ENCODE results near the gene RAI2. TPM values are rescaled to one million over a fixed set of nuclear protein-coding genes. Genes with fewer than 3 reads are reported as not detected.

The RAI2 gene
- total RNA-seq, 1 experiment from 2014 or later, result not detected

DNA sequence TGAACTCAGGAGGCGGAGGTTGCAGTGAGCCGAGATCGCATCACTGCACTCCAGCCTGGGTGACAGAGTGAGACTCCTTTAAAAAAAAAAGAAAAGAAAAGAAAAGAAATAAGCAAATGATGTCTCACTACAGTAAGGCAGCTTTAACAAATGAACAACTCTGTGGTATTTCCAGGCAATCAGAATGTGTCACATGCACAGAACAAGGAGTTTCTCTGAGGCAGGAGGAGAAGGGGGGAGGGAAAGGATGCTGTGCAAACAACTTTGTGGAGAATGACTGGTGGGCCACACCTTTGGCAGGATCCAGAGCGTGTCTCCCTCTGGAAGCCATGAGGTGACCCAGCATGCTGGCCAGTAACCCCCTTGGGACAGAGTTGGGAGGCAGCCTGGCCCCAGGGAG is 57.6 kb downstream of the RAI2 start:
- intact Hi-C loops (cut with micrococcal nuclease), result no loop called here
- no peak overlapping the region for H3K4me3 Mint-ChIP-seq (ENCODE audit: unreplicated experiment)
- BruUV-seq (replicated peaks), result no TSS peak
- no peaks in the 10 kb centered on the region for H3K4me1 Mint-ChIP-seq (ENCODE audit: insufficient read depth, unreplicated experiment)
- H3K27ac Mint-ChIP-seq (ENCODE audit: low read depth, unreplicated experiment), result no peak overlapping the region
- H3K36me3 Mint-ChIP-seq (ENCODE audit: insufficient read depth, unreplicated experiment), result no peaks in the 10 kb centered on the region
- CTCF ChIA-PET, result no interaction called here
- TF ChIP-seq, protein P1, sequence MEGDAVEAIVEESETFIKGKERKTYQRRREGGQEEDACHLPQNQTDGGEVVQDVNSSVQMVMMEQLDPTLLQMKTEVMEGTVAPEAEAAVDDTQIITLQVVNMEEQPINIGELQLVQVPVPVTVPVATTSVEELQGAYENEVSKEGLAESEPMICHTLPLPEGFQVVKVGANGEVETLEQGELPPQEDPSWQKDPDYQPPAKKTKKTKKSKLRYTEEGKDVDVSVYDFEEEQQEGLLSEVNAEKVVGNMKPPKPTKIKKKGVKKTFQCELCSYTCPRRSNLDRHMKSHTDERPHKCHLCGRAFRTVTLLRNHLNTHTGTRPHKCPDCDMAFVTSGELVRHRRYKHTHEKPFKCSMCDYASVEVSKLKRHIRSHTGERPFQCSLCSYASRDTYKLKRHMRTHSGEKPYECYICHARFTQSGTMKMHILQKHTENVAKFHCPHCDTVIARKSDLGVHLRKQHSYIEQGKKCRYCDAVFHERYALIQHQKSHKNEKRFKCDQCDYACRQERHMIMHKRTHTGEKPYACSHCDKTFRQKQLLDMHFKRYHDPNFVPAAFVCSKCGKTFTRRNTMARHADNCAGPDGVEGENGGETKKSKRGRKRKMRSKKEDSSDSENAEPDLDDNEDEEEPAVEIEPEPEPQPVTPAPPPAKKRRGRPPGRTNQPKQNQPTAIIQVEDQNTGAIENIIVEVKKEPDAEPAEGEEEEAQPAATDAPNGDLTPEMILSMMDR (IDR thresholded peaks at IDR 0.05; ENCODE audit: unreplicated experiment), result no peak
- no peaks in the 10 kb centered on the region for H3K9me3 Mint-ChIP-seq (ENCODE audit: unreplicated experiment)
- POLR2A ChIA-PET, result no interaction called here
- no peak for DNase-seq (ENCODE audit: unreplicated experiment)
- H3K27me3 Mint-ChIP-seq (ENCODE audit: insufficient read depth, unreplicated experiment), result no peaks in the 10 kb centered on the region

DNA sequence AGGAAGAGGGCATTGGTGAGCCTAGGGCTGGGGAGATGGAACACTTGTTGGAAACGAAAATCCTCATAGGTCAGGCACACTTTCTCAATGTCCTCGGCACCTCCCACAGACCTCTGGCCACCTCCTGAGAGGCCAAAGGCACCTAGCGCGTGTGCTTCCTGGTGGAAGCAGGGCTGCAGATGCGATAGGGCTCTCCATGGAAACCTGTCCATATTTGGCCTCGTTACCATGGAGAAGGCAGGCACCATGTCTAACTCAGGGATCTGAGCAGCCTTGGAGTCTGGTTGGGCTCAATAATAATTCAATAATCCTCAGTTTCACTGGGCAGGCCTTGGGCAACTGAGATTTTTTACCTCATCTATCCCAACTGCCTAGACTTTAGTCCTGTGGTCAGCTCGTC is 58.3 kb downstream of the RAI2 start:
- H3K27me3 Mint-ChIP-seq (ENCODE audit: insufficient read depth, unreplicated experiment), result no peaks in the 10 kb centered on the region
- no peaks in the 10 kb centered on the region for H3K4me1 Mint-ChIP-seq (ENCODE audit: insufficient read depth, unreplicated experiment)
- TF ChIP-seq, protein P1 (IDR thresholded peaks at IDR 0.05; ENCODE audit: unreplicated experiment), result no peak
- intact Hi-C loops (cut with micrococcal nuclease), result no loop called here
- H3K36me3 Mint-ChIP-seq (ENCODE audit: insufficient read depth, unreplicated experiment), result no peaks in the 10 kb centered on the region
- H3K27ac Mint-ChIP-seq (ENCODE audit: low read depth, unreplicated experiment), result no peak overlapping the region
- H3K9me3 Mint-ChIP-seq (ENCODE audit: unreplicated experiment), result no peaks in the 10 kb centered on the region
- POLR2A ChIA-PET, result interaction anchor here (1.8 kb wide), 1 partner anchor 41 kb away, joined by 3 read pairs; no protein-coding TSS in a partner anchor
- DNase-seq (ENCODE audit: unreplicated experiment), result no peak
- no TSS peak for BruUV-seq (replicated peaks)
- CTCF ChIA-PET, result interaction anchor here (3.6 kb wide), 1 partner anchor 14 kb away, joined by 19 read pairs; no protein-coding TSS in a partner anchor
- H3K4me3 Mint-ChIP-seq (ENCODE audit: unreplicated experiment), result no peak overlapping the region

DNA sequence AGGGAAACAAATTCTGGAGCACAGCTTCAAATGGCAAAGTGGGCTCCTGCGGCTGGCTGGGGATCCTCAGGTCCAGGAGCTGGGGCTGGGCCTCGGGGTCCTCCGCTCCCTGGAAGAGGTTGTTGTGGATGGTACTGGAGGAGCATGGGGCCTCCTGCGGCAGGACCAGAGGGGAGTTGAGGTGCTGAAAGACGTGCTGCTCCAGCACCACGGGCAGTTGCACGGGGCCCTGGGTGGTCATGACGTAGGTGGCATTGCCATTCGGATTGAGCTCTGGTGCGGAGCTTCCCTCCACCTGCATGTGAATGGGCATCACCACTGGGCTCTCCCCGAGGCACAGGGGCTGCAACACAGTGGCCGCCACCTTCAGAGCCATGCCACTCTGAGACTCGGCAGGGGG is 59.7 kb downstream of the RAI2 start:
- H3K27me3 Mint-ChIP-seq (ENCODE audit: insufficient read depth, unreplicated experiment), result no peaks in the 10 kb centered on the region
- CTCF ChIA-PET, result interaction anchor here (0.6 to 3.6 kb wide), 2 partner anchors 13 to 25 kb away, joined by 3 to 19 read pairs; no protein-coding TSS in a partner anchor
- DNase-seq (ENCODE audit: unreplicated experiment), result no peak
- POLR2A ChIA-PET, result interaction anchor here (1.8 kb wide), 1 partner anchor 42 kb away, joined by 3 read pairs; no protein-coding TSS in a partner anchor
- no TSS peak for BruUV-seq (replicated peaks)
- no peak overlapping the region for H3K4me3 Mint-ChIP-seq (ENCODE audit: unreplicated experiment)
- H3K36me3 Mint-ChIP-seq (ENCODE audit: insufficient read depth, unreplicated experiment), result no peaks in the 10 kb centered on the region
- H3K27ac Mint-ChIP-seq (ENCODE audit: low read depth, unreplicated experiment), result no peak overlapping the region
- H3K9me3 Mint-ChIP-seq (ENCODE audit: unreplicated experiment), result peaks cover 8% of the 10 kb centered on the region
- intact Hi-C loops (cut with micrococcal nuclease), result no loop called here
- H3K4me1 Mint-ChIP-seq (ENCODE audit: insufficient read depth, unreplicated experiment), result no peaks in the 10 kb centered on the region
- TF ChIP-seq, protein P1 (IDR thresholded peaks at IDR 0.05; ENCODE audit: unreplicated experiment), result no peak

DNA sequence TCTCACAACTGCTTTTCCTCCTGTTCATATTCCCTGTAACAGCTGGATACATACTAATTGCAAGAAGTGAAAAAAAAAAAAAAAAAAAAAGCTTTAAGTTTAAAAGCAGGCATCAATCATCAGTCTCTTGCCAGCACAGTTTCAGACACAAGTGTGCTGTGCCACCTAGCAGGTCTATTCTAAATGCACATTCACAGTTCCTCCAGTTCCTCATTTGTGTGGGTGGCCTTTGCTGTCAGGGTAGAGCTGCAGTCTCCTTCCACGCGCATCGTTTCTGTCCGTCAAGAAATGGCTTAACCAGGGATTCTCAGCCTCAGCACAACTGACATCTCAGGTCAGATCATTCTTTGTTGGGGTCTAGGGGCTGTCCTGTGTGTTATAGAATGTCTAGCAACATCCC is 62.2 kb downstream of the RAI2 start:
- CTCF ChIA-PET, result interaction anchor here (0.6 to 1.6 kb wide), 2 partner anchors 11 to 51 kb away, joined by 4 to 10 read pairs; no protein-coding TSS in a partner anchor

More for the DNA sequence above, 62.2 kb downstream of the RAI2 start:
- TF ChIP-seq, protein P1 (IDR thresholded peaks at IDR 0.05; ENCODE audit: unreplicated experiment), result no peak
- DNase-seq (ENCODE audit: unreplicated experiment), result no peak
- Mint-ChIP-seq H3K4me3 (ENCODE audit: unreplicated experiment) (no peak overlapping the region), H3K27me3 (ENCODE audit: insufficient read depth, unreplicated experiment) (no peaks in the 10 kb centered on the region), H3K27ac (ENCODE audit: low read depth, unreplicated experiment) (no peak overlapping the region), H3K9me3 (ENCODE audit: unreplicated experiment) (peaks cover 8% of the 10 kb centered on the region), H3K4me1 (ENCODE audit: insufficient read depth, unreplicated experiment) (no peaks in the 10 kb centered on the region), H3K36me3 (ENCODE audit: insufficient read depth, unreplicated experiment) (no peaks in the 10 kb centered on the region)
- POLR2A ChIA-PET, result interaction anchor here (0.6 kb wide), 1 partner anchor 744 kb away, joined by 3 read pairs; no protein-coding TSS in a partner anchor
- intact Hi-C loops (cut with micrococcal nuclease), result no loop called here
- no TSS peak for BruUV-seq (replicated peaks)
